Bronchial epithelial cell (primary cell): ENCODE data around the gene DHX35. TPM values are rescaled to one million over a fixed set of nuclear protein-coding genes. Genes with fewer than 3 reads are reported as not detected.

Experiments used
- DNase-seq: peaks from one replicate; pipeline ENCODE4 v3.0.0-alpha.2; 2010; ENCODE audit warnings: low read depth
- FAIRE-seq: peaks from 2 replicates; lab custom pipeline; 2011; peaks lifted over from hg19 to GRCh38; lab: Jason Lieb, UNC
- H3K27me3 ChIP-seq: 2 replicates; pipeline ENCODE4 v1.5.1; 2011; ENCODE audit warnings: low read length; ENCODE audit not compliant: control insufficient read depth, insufficient read depth
- H3K36me3 ChIP-seq: 2 replicates; pipeline ENCODE4 v1.5.1; 2011; ENCODE audit warnings: low read length; ENCODE audit not compliant: control insufficient read depth, insufficient read depth
- H3K4me3 ChIP-seq: 2 replicates; pipeline ENCODE4 v1.5.1; 2011; ENCODE audit warnings: mild to moderate bottlenecking, low read depth, low read length, control low read depth
- CTCF ChIP-seq: IDR thresholded peaks from 2 replicates; pipeline ENCODE4 v1.5.1; 2011; ENCODE audit warnings: mild to moderate bottlenecking, moderate library complexity, low read length, control low read depth, inconsistent platforms; ENCODE audit not compliant: insufficient read depth, severe bottlenecking
- total RNA-seq: library from RNA; depleted of rRNA; stranded (reverse); fragments of >200 nt; gene quantifications from 2 replicates; pipeline ENCODE4 v1.2.1, GENCODE V29; 2014

DHX35 gene
- total RNA-seq, 1 donor from 2014 or later: 8.2 TPM

- TF ChIP-seq CTCF: no peak
- no peak for DNase-seq
- H3K27me3 ChIP-seq: no peaks in the 10 kb centered on the region
- FAIRE-seq: no peak
- no peak overlapping the region for H3K4me3 ChIP-seq
- peaks cover 10% of the 10 kb centered on the region for H3K36me3 ChIP-seq
Measured at GRCh38 chr20:39036011-39036410, 73.9 kb downstream of the DHX35 start.

GRCh38 chr20:39036851-39037250 is 74.7 kb downstream of the DHX35 start:
- Histone ChIP-seq H3K27me3 (no peaks in the 10 kb centered on the region), H3K4me3 (no peak overlapping the region), H3K36me3 (peaks cover 10% of the 10 kb centered on the region)
- DNase-seq (no peak), FAIRE-seq (peak; percentile 28)
- no peak for TF ChIP-seq CTCF

DNA sequence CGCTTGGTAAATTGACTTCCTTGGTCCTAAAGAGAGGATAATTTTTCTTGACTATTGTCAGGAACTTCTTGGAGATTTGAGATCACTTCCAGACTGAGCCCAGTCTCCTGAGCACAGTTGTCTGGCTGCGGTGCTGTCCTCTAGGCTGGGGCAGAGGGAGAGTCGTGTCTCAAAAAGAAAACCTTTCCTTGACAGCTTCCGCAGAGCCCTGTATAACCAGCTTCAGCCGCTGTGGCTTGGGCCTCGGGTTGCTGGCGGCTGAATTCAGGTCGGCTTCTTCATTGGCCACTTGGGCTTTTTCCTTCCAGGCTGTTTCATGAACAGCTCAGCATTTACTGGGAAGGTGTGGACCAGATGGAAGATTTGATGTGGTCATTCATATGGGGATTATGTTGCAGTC is 75.9 kb downstream of the DHX35 start:
- DNase-seq: no peak
- Histone ChIP-seq H3K27me3 (no peaks in the 10 kb centered on the region), H3K36me3 (peaks cover 14% of the 10 kb centered on the region), H3K4me3 (no peak overlapping the region)
- no peak for TF ChIP-seq CTCF
- FAIRE-seq: no peak

GRCh38 chr20:39038495-39038894 is 76.4 kb downstream of the DHX35 start:
- Histone ChIP-seq H3K4me3 (no peak overlapping the region), H3K36me3 (peaks cover 14% of the 10 kb centered on the region), H3K27me3 (no peaks in the 10 kb centered on the region)
- FAIRE-seq: no peak
- TF ChIP-seq CTCF: no peak
- DNase-seq: no peak

GRCh38 chr20:39039261-39039660 is 77.1 kb downstream of the DHX35 start:
- no peak overlapping the region for H3K4me3 ChIP-seq
- H3K27me3 ChIP-seq: no peaks in the 10 kb centered on the region
- TF ChIP-seq CTCF: no peak
- DNase-seq (no peak), FAIRE-seq (no peak)
- H3K36me3 ChIP-seq: peaks cover 14% of the 10 kb centered on the region

DNA sequence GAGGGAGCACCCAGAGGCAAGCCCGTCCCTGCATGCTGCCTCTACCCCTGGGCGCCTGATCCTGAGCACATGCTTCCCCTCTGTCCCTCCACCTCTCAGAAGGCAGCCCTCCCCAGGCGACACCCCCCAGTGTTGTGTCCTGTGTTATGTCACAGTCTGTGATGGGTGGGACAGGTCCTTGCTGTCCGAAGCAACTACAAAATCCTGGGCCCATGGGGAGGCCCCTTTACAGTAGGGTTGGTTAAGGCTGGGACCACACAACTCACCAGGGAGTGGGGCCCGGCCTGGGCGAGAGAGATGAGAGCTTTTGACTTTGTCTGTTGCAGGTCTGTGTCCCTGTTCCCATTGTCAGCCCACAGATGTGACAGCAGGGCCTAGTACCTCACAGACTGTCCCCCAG is 78.0 kb downstream of the DHX35 start:
- peak; percentile 82 for FAIRE-seq

More for the DNA sequence above, 78.0 kb downstream of the DHX35 start:
- Histone ChIP-seq H3K27me3 (no peaks in the 10 kb centered on the region), H3K36me3 (peaks cover 14% of the 10 kb centered on the region), H3K4me3 (no peak overlapping the region)
- DNase-seq: no peak
- TF ChIP-seq CTCF: no peak
